ENCODE data around the gene KRT15.
"Not testable (repeated sequence)": the region's sequence is repeated elsewhere in the genome, so short reads cannot be mapped to it uniquely, and the experiment has no call there.

Gene KRT15

DNA sequence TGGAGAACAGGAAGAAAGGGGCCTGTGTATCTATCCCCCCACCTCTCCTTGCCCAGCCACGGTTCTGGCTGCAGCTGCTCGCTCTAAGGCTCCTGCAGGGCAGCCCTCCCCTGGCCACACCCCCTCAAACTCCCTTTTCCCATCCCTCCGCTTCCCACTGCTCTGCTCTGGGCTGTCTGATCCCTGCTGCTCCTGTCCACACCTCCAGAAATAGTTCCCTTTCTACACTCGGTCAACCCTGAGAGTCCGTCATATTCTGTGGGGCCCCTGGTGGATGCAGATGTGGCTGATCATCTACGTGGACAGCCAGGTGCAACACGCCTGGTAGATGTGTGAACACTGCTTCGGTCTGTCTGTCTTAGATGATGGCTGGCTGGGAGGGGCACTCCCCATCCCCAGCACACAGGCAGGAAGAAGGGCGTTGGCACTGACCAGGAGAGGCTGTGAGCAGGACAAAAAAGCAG is 28.7 kb upstream of the KRT15 start:
- peaks cover 37% of the 10 kb centered on the region for H3K4me1 Mint-ChIP-seq
- TF ChIP-seq, protein P1, sequence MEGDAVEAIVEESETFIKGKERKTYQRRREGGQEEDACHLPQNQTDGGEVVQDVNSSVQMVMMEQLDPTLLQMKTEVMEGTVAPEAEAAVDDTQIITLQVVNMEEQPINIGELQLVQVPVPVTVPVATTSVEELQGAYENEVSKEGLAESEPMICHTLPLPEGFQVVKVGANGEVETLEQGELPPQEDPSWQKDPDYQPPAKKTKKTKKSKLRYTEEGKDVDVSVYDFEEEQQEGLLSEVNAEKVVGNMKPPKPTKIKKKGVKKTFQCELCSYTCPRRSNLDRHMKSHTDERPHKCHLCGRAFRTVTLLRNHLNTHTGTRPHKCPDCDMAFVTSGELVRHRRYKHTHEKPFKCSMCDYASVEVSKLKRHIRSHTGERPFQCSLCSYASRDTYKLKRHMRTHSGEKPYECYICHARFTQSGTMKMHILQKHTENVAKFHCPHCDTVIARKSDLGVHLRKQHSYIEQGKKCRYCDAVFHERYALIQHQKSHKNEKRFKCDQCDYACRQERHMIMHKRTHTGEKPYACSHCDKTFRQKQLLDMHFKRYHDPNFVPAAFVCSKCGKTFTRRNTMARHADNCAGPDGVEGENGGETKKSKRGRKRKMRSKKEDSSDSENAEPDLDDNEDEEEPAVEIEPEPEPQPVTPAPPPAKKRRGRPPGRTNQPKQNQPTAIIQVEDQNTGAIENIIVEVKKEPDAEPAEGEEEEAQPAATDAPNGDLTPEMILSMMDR (IDR thresholded peaks at IDR 0.05; ENCODE audit: unreplicated experiment in 3 of 3): no peak
- peaks cover 9% of the 10 kb centered on the region for H3K27me3 Mint-ChIP-seq (ENCODE audit: low read depth)
- no peaks in the 10 kb centered on the region for H3K36me3 Mint-ChIP-seq (ENCODE audit: low read depth)
- no peak overlapping the region for H3K4me3 Mint-ChIP-seq
- H3K9me3 Mint-ChIP-seq: no peaks in the 10 kb centered on the region
- H3K27ac Mint-ChIP-seq: peak overlapping the region; percentile 76 to 95 (median 89)

DNA sequence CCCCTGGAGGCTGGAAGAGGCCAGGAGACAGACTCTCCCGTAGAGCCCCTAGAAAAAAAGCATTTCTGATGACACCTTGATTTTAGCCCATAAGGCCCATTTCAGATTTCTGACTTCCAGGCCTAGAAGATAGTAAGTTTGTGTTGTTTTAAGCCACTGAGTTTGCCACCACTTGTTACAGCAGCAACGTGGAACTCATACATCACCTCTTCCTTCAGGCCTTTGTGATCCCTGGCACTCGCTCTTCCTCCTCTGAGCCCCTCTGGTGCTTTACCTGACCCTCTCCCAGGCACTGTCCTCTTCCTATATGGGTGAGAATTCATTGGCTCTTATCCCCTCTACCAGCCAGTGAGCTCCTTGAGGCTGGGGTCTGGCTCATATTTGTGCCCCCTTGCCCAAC is 28.1 kb upstream of the KRT15 start:
- Mint-ChIP-seq H3K36me3 (ENCODE audit: low read depth) (no peaks in the 10 kb centered on the region), H3K27ac (peak overlapping the region; percentile 76 to 95 (median 89)), H3K9me3 (no peaks in the 10 kb centered on the region), H3K4me3 (no peak overlapping the region), H3K27me3 (ENCODE audit: low read depth) (peaks cover 6% of the 10 kb centered on the region), H3K4me1 (peaks cover 37% of the 10 kb centered on the region)
- TF ChIP-seq, protein P1 (IDR thresholded peaks at IDR 0.05; ENCODE audit: unreplicated experiment in 3 of 3): no peak

DNA sequence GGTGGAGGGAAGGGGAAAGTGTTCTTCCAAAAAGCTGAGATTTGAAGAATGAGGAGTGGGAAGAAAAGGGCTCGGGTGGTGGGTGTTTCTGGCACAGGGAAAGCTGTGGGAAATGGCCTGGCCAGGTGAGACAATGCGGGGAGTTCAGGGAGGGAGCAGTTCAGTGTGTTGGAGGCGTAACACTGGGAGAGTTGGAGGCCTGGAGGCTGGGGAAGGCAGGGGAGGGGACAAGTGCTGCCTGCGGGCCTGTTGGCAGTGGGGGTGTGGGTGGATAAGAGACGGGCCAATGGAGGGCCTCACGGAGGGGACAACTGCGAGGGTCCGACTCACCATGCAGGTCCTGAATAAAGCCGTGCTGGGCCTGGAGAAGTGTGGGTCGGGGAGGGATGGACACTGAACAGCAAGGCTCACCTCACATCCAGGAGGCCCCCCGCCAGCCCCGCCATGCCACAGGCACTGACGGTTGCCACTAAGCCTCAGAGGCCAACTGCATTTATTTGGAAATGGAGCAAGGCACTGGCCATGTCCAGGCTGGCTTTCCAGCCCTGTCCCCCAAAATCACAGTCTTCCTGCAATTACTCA is 27.2 kb upstream of the KRT15 start:
- H3K27ac Mint-ChIP-seq: peak overlapping the region in 2 of 3 experiments; percentile 63 to 77
- no peak overlapping the region for H3K4me3 Mint-ChIP-seq
- peaks cover 9% of the 10 kb centered on the region for H3K27me3 Mint-ChIP-seq (ENCODE audit: low read depth)
- H3K36me3 Mint-ChIP-seq (ENCODE audit: low read depth): no peaks in the 10 kb centered on the region
- TF ChIP-seq, protein P1 (IDR thresholded peaks at IDR 0.05; ENCODE audit: unreplicated experiment in 3 of 3): no peak
- no peaks in the 10 kb centered on the region for H3K9me3 Mint-ChIP-seq
- H3K4me1 Mint-ChIP-seq: peaks cover 37% of the 10 kb centered on the region

DNA sequence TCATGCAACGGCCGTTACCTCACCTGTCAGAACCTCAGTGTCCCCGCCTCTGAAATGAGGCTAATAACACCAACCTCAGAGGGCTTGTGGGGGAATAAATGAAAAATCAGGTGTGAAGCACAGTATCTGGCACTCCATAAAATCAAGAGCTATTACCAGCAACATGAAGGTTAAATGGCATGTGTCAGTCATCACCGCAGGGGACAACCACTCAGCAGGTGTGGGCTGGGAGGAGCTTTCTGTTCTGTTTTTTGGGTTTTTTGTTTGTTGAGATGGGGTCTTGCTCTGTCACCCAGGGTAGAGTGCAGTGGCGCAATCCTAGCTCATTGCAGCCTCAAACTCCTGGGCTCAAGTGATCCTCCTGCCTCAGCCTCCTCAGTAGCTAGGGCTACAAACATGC is 26.2 kb upstream of the KRT15 start:
- TF ChIP-seq, protein P1 (IDR thresholded peaks at IDR 0.05; ENCODE audit: unreplicated experiment in 3 of 3): no peak
- no peaks in the 10 kb centered on the region for H3K9me3 Mint-ChIP-seq
- H3K27ac Mint-ChIP-seq: peak overlapping the region; percentile 85 to 91 (median 89)

DNA sequence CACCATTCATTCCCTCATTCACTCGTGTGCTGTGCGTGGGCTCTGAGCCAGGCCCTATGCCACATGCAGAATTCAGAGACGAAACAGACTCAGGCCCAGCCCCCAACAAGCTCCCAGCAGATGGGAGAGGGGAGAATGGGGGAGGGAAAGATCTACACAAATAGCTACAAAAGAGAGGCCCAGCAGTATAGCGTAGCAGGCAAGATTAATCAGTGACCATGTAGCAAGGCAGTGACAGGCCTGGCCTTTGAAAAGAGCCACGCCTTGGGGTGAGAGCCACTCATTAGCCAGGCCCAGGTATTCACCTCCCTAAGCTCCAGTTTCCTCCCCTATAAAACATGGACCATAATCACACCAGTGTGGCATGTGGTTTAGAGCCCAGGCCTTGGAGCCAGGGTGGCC is 25.8 kb upstream of the KRT15 start:
- TF ChIP-seq, protein P1 (IDR thresholded peaks at IDR 0.05; ENCODE audit: unreplicated experiment in 3 of 3): no peak
- Mint-ChIP-seq H3K27ac (peak overlapping the region; percentile 85 to 91 (median 89)), H3K4me3 (no peak overlapping the region), H3K36me3 (ENCODE audit: low read depth) (no peaks in the 10 kb centered on the region), H3K4me1 (peaks cover 36% of the 10 kb centered on the region), H3K27me3 (ENCODE audit: low read depth) (peaks cover 9% of the 10 kb centered on the region), H3K9me3 (no peaks in the 10 kb centered on the region)

More for the DNA sequence above, 26.2 kb upstream of the KRT15 start:
- Mint-ChIP-seq H3K4me3 (no peak overlapping the region), H3K27me3 (ENCODE audit: low read depth) (peaks cover 9% of the 10 kb centered on the region), H3K4me1 (peaks cover 38% of the 10 kb centered on the region), H3K36me3 (ENCODE audit: low read depth) (no peaks in the 10 kb centered on the region)

DNA sequence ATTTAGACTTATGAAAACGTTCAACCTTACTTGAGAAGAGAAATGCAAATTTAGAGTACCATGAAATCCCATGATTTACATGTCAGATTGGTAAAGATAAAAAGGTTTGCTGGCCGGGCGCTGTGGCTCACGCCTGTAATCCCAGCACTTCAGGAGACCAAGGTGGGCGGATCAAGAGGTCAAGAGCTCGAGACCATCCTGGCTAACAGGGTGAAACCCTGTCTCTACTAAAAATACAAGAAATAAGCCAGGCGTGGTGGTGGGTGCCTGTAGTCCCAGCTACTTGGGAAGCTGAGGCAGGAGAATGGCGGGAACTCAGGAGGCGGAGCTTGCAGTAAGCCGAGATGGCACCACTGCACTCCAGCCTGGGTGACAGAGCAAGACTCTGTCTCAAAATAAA is 24.1 kb upstream of the KRT15 start:
- not testable (repeated sequence) for H3K36me3 Mint-ChIP-seq (ENCODE audit: low read depth); H3K4me3 Mint-ChIP-seq; H3K27me3 Mint-ChIP-seq (ENCODE audit: low read depth); H3K9me3 Mint-ChIP-seq; H3K27ac Mint-ChIP-seq
- H3K4me1 Mint-ChIP-seq: peaks cover 29% of the 10 kb centered on the region
